ENCODE measurements around the gene SYT17. TPM values are rescaled to one million over a fixed set of nuclear protein-coding genes. Genes with fewer than 3 reads are reported as not detected.

Gene SYT17
- total RNA-seq, 1 donor from 2014 or later = not detected

GRCh38 chr16:19236561-19237209, 68.6 kb downstream of the SYT17 start:
- Mint-ChIP-seq H3K4me3 (ENCODE audit: unreplicated experiment) (no peak overlapping the region), H3K36me3 (ENCODE audit: unreplicated experiment) (no peaks in the 10 kb centered on the region)
- no peak for TF ChIP-seq CTCF (IDR thresholded peaks at IDR 0.05)

GRCh38 chr16:19238406-19238805, 70.4 kb downstream of the SYT17 start:
- H3K9me3 Mint-ChIP-seq (ENCODE audit: unreplicated experiment) = peaks cover 18% of the 10 kb centered on the region
- no peak overlapping the region for H3K4me3 Mint-ChIP-seq (ENCODE audit: unreplicated experiment)
- TF ChIP-seq CTCF (IDR thresholded peaks at IDR 0.05) = no peak
- no peaks in the 10 kb centered on the region for H3K4me1 Mint-ChIP-seq (ENCODE audit: unreplicated experiment)
- H3K36me3 Mint-ChIP-seq (ENCODE audit: unreplicated experiment) = no peaks in the 10 kb centered on the region
- no peaks in the 10 kb centered on the region for H3K27me3 Mint-ChIP-seq (ENCODE audit: unreplicated experiment)
- H3K27ac Mint-ChIP-seq (ENCODE audit: unreplicated experiment) = no peak overlapping the region
- no peak for DNase-seq (ENCODE audit: extremely low spot score, unreplicated experiment)

More at GRCh38 chr16:19236561-19237209, 68.6 kb downstream of the SYT17 start:
- H3K4me1 Mint-ChIP-seq (ENCODE audit: unreplicated experiment) = no peaks in the 10 kb centered on the region
- no peak for DNase-seq (ENCODE audit: extremely low spot score, unreplicated experiment)
- H3K27me3 Mint-ChIP-seq (ENCODE audit: unreplicated experiment) = no peaks in the 10 kb centered on the region
- peaks cover 18% of the 10 kb centered on the region for H3K9me3 Mint-ChIP-seq (ENCODE audit: unreplicated experiment)
- H3K27ac Mint-ChIP-seq (ENCODE audit: unreplicated experiment) = no peak overlapping the region

- no peak overlapping the region for H3K4me3 Mint-ChIP-seq (ENCODE audit: unreplicated experiment)
Measured at GRCh38 chr16:19239511-19240155, 71.6 kb downstream of the SYT17 start.

GRCh38 chr16:19240494-19240893, 72.5 kb downstream of the SYT17 start:
- no peaks in the 10 kb centered on the region for H3K4me1 Mint-ChIP-seq (ENCODE audit: unreplicated experiment)
- H3K9me3 Mint-ChIP-seq (ENCODE audit: unreplicated experiment) = peaks cover 10% of the 10 kb centered on the region
- no peak overlapping the region for H3K27ac Mint-ChIP-seq (ENCODE audit: unreplicated experiment)
- no peak for DNase-seq (ENCODE audit: extremely low spot score, unreplicated experiment)
- no peak overlapping the region for H3K4me3 Mint-ChIP-seq (ENCODE audit: unreplicated experiment)
- H3K27me3 Mint-ChIP-seq (ENCODE audit: unreplicated experiment) = no peaks in the 10 kb centered on the region
- no peak for TF ChIP-seq CTCF (IDR thresholded peaks at IDR 0.05)
- H3K36me3 Mint-ChIP-seq (ENCODE audit: unreplicated experiment) = no peaks in the 10 kb centered on the region

More at GRCh38 chr16:19239511-19240155, 71.6 kb downstream of the SYT17 start:
- no peak for DNase-seq (ENCODE audit: extremely low spot score, unreplicated experiment)
- no peaks in the 10 kb centered on the region for H3K4me1 Mint-ChIP-seq (ENCODE audit: unreplicated experiment)
- no peak for TF ChIP-seq CTCF (IDR thresholded peaks at IDR 0.05)
- no peak overlapping the region for H3K27ac Mint-ChIP-seq (ENCODE audit: unreplicated experiment)
- H3K9me3 Mint-ChIP-seq (ENCODE audit: unreplicated experiment) = peaks cover 18% of the 10 kb centered on the region
- H3K36me3 Mint-ChIP-seq (ENCODE audit: unreplicated experiment) = no peaks in the 10 kb centered on the region
- H3K27me3 Mint-ChIP-seq (ENCODE audit: unreplicated experiment) = no peaks in the 10 kb centered on the region

- Mint-ChIP-seq H3K27me3 (ENCODE audit: unreplicated experiment) (no peaks in the 10 kb centered on the region), H3K27ac (ENCODE audit: unreplicated experiment) (no peak overlapping the region), H3K9me3 (ENCODE audit: unreplicated experiment) (no peaks in the 10 kb centered on the region), H3K4me3 (ENCODE audit: unreplicated experiment) (no peak overlapping the region), H3K36me3 (ENCODE audit: unreplicated experiment) (no peaks in the 10 kb centered on the region), H3K4me1 (ENCODE audit: unreplicated experiment) (no peaks in the 10 kb centered on the region)
- no peak for TF ChIP-seq CTCF (IDR thresholded peaks at IDR 0.05)
- no peak for DNase-seq (ENCODE audit: extremely low spot score, unreplicated experiment)
Measured at GRCh38 chr16:19241512-19241911, 73.5 kb downstream of the SYT17 start.

Measured in osteocyte (in vitro differentiated cells).